Uterus (tissue), 4 donors: ENCODE data around the gene ST6GALNAC3. TPM values are rescaled to one million over a fixed set of nuclear protein-coding genes. Genes with fewer than 3 reads are reported as not detected.

Experiments used
- DNase-seq, 2 donors: peaks; one replicate each; pipeline ENCODE4 v3.0.0-alpha.2; 2019 to 2020
- H3K27ac ChIP-seq, 2 donors: fragments of 200-600 bp; sonication (generic); 1 replicate in 1 of 2; 2 replicates in 1 of 2; pipeline ENCODE4 v1.5.1; 2016 to 2018
- H3K27me3 ChIP-seq, 2 donors: fragments of 200-600 bp; sonication (generic); one replicate each; pipeline ENCODE4 v1.5.1; 2018 to 2019; ENCODE audit warnings: control low read depth in 1 of 2
- H3K36me3 ChIP-seq, 2 donors: fragments of 200-600 bp; sonication (generic); one replicate each; pipeline ENCODE4 v1.5.1; 2019; ENCODE audit warnings: control low read depth in 1 of 2
- H3K4me1 ChIP-seq, 2 donors: fragments of 200-600 bp; sonication (generic); one replicate each; pipeline ENCODE4 v1.5.1; 2018 to 2019; ENCODE audit warnings: control low read depth in 1 of 2
- H3K4me3 ChIP-seq, 2 donors: fragments of 200-600 bp; sonication (generic); 1 replicate in 1 of 2; 2 replicates in 1 of 2; pipeline ENCODE4 v1.5.1; 2018 to 2019; ENCODE audit warnings: mild to moderate bottlenecking in 1 of 2
- H3K9me3 ChIP-seq, 2 donors: fragments of 200-600 bp; sonication (generic); one replicate each; pipeline ENCODE4 v1.5.1; 2019; ENCODE audit warnings: control low read depth in 1 of 2
- CTCF ChIP-seq, 4 experiments: fragments of 200-600 bp in 2 of 4; fragments of 450-650 bp in 2 of 4; sonication (generic) in 2 of 4; IDR thresholded peaks; one replicate each; pipeline ENCODE4 v1.5.1; 2016 to 2019; ENCODE audit warnings: antibody characterized with exemption in 4 of 4, mild to moderate bottlenecking in 2 of 4, moderate library complexity in 1 of 4
- POLR2A ChIP-seq, 2 donors: fragments of 450-650 bp; IDR thresholded peaks; one replicate each; pipeline ENCODE4 v1.6.1; 2016; ENCODE audit warnings: antibody characterized with exemption in 2 of 2, mild to moderate bottlenecking in 1 of 2, moderate library complexity in 1 of 2
- intact Hi-C: fragments of 100-400 bp; cut with DNase I; formaldehyde crosslinking; loops from one replicate; pipeline ENCODE4 v1.15.1; 2023; ENCODE audit warnings: low total_unique reads
- total RNA-seq, 4 donors: library from RNA; depleted of rRNA in 3 of 4; stranded (reverse); fragments of >200 nt in 3 of 4; gene quantifications; one replicate each; pipeline versions ENCODE4 v1.1.0 to v1.2.4, GENCODE V29; 2014 to 2023
- donor health status: DM: yes; HTN: yes; CAD: no.

Gene ST6GALNAC3
- total RNA-seq, 4 donors from 2014 or later: 6.7 to 43.4 (median 21.1) TPM

- H3K4me1 ChIP-seq: no peaks in the 10 kb centered on the region
- H3K36me3 ChIP-seq: no peaks in the 10 kb centered on the region
- H3K27ac ChIP-seq: no peak overlapping the region
- no peak overlapping the region for H3K4me3 ChIP-seq
- H3K27me3 ChIP-seq: no peaks in the 10 kb centered on the region
- no peaks in the 10 kb centered on the region for H3K9me3 ChIP-seq
- DNase-seq: no peak
- TF ChIP-seq CTCF (IDR thresholded peaks at IDR 0.05): no peak
- no peak for TF ChIP-seq POLR2A (IDR thresholded peaks at IDR 0.05)
- intact Hi-C loops: no loop called here
Measured at GRCh38 chr1:76419603-76420002, 345.1 kb downstream of the ST6GALNAC3 start.

GRCh38 chr1:76425201-76426145, 350.9 kb downstream of the ST6GALNAC3 start:
- no peaks in the 10 kb centered on the region for H3K4me1 ChIP-seq
- no peak for TF ChIP-seq CTCF (IDR thresholded peaks at IDR 0.05)
- no peak for TF ChIP-seq POLR2A (IDR thresholded peaks at IDR 0.05)
- H3K4me3 ChIP-seq: no peak overlapping the region
- H3K36me3 ChIP-seq: no peaks in the 10 kb centered on the region
- DNase-seq: no peak
- H3K27ac ChIP-seq: no peak overlapping the region
- intact Hi-C loops: no loop called here
- no peaks in the 10 kb centered on the region for H3K27me3 ChIP-seq
- no peaks in the 10 kb centered on the region for H3K9me3 ChIP-seq

GRCh38 chr1:76426606-76427005, 352.1 kb downstream of the ST6GALNAC3 start:
- Histone ChIP-seq H3K4me3 (no peak overlapping the region), H3K27ac (no peak overlapping the region), H3K4me1 (no peaks in the 10 kb centered on the region), H3K9me3 (no peaks in the 10 kb centered on the region), H3K27me3 (no peaks in the 10 kb centered on the region), H3K36me3 (no peaks in the 10 kb centered on the region)
- DNase-seq: no peak
- no peak for TF ChIP-seq CTCF (IDR thresholded peaks at IDR 0.05)
- no peak for TF ChIP-seq POLR2A (IDR thresholded peaks at IDR 0.05)
- intact Hi-C loops: no loop called here

- intact Hi-C loops: no loop called here
- H3K4me1 ChIP-seq: no peaks in the 10 kb centered on the region
Measured at GRCh38 chr1:76428028-76428427, 353.5 kb downstream of the ST6GALNAC3 start.

More at GRCh38 chr1:76428028-76428427, 353.5 kb downstream of the ST6GALNAC3 start:
- no peak for DNase-seq
- no peak for TF ChIP-seq CTCF (IDR thresholded peaks at IDR 0.05)
- no peak for TF ChIP-seq POLR2A (IDR thresholded peaks at IDR 0.05)
- H3K36me3 ChIP-seq: no peaks in the 10 kb centered on the region
- no peak overlapping the region for H3K27ac ChIP-seq
- no peaks in the 10 kb centered on the region for H3K27me3 ChIP-seq
- H3K9me3 ChIP-seq: no peaks in the 10 kb centered on the region
- H3K4me3 ChIP-seq: no peak overlapping the region
